ENCODE results near the gene TMEM19.
"Not testable (repeated sequence)": the region's sequence is repeated elsewhere in the genome, so short reads cannot be mapped to it uniquely, and the experiment has no call there.

TMEM19 gene

GRCh38 chr12:71666259-71666658 lies 19.6 kb upstream of the TMEM19 start:
- DNase-seq (ENCODE audit: low spot score) = no peak

GRCh38 chr12:71671311-71671710 lies 14.6 kb upstream of the TMEM19 start:
- no peak for DNase-seq (ENCODE audit: low spot score)

- DNase-seq (ENCODE audit: low spot score) = no peak
Observed at GRCh38 chr12:71671816-71672215, 14.1 kb upstream of the TMEM19 start.

- no peak for DNase-seq (ENCODE audit: low spot score)
Observed at GRCh38 chr12:71682466-71682865, 3.4 kb upstream of the TMEM19 start.

GRCh38 chr12:71683633-71684032 lies 2.2 kb upstream of the TMEM19 start:
- no peak for DNase-seq (ENCODE audit: low spot score)

- DNase-seq (ENCODE audit: low spot score) = peak; percentile 46
Observed at GRCh38 chr12:71684081-71684480, 1.8 kb upstream of the TMEM19 start.

- no peak for DNase-seq (ENCODE audit: low spot score)
Observed at GRCh38 chr12:71685312-71685906, 473 bp upstream of the TMEM19 start.

- DNase-seq (ENCODE audit: low spot score) = no peak
Observed at GRCh38 chr12:71686658-71687025, 760 bp downstream of the TMEM19 start.

GRCh38 chr12:71687172-71687571 lies 1.3 kb downstream of the TMEM19 start:
- not testable (repeated sequence) for DNase-seq (ENCODE audit: low spot score)

GRCh38 chr12:71688961-71689570 lies 3.2 kb downstream of the TMEM19 start:
- no peak for DNase-seq (ENCODE audit: low spot score)

- DNase-seq (ENCODE audit: low spot score) = no peak
Observed at GRCh38 chr12:71691504-71692129, 5.7 kb downstream of the TMEM19 start.

GRCh38 chr12:71693126-71693525 lies 7.2 kb downstream of the TMEM19 start:
- DNase-seq (ENCODE audit: low spot score) = no peak

- DNase-seq (ENCODE audit: low spot score) = not testable (repeated sequence)
Observed at GRCh38 chr12:71693651-71694050, 7.8 kb downstream of the TMEM19 start.

GRCh38 chr12:71694099-71694820 lies 8.4 kb downstream of the TMEM19 start:
- no peak for DNase-seq (ENCODE audit: low spot score)

- no peak for DNase-seq (ENCODE audit: low spot score)
Observed at GRCh38 chr12:71695782-71696181, 9.9 kb downstream of the TMEM19 start.

GRCh38 chr12:71702181-71702580 lies 16.3 kb downstream of the TMEM19 start:
- DNase-seq (ENCODE audit: low spot score) = not testable (repeated sequence)

- no peak for DNase-seq (ENCODE audit: low spot score)
Observed at GRCh38 chr12:71702590-71702989, 16.7 kb downstream of the TMEM19 start.

- no peak for DNase-seq (ENCODE audit: low spot score)
Observed at GRCh38 chr12:71703206-71703605, 17.3 kb downstream of the TMEM19 start.

GRCh38 chr12:71704920-71705319 lies 19.0 kb downstream of the TMEM19 start:
- DNase-seq (ENCODE audit: low spot score) = no peak

- DNase-seq (ENCODE audit: low spot score) = no peak
Observed at GRCh38 chr12:71708658-71709057, 22.8 kb downstream of the TMEM19 start.

- DNase-seq (ENCODE audit: low spot score) = no peak
Observed at GRCh38 chr12:71710276-71711125, 24.6 kb downstream of the TMEM19 start.

- DNase-seq (ENCODE audit: low spot score) = no peak
Observed at GRCh38 chr12:71718611-71719010, 32.7 kb downstream of the TMEM19 start.
